ENCODE data around the gene SESN2. TPM values are rescaled to one million over a fixed set of nuclear protein-coding genes. Genes with fewer than 3 reads are reported as not detected.

Gene SESN2
- total RNA-seq, 1 experiment from 2014 or later = 12.2 TPM

GRCh38 chr1:28279721-28280120 lies 20.4 kb downstream of the SESN2 start:
- BruUV-seq (replicated peaks) = no TSS peak
- no peaks in the 10 kb centered on the region for H3K4me1 ChIP-seq (replicated peaks; ENCODE audit: insufficient read depth)
- peaks cover 3% of the 10 kb centered on the region for H4K20me1 ChIP-seq (ENCODE audit: insufficient read depth)
- peaks cover 8% of the 10 kb centered on the region; the same call in 1 of the 2 replicates for H3K36me3 ChIP-seq (ENCODE audit: low read depth)
- H2AFZ ChIP-seq = no peak overlapping the region
- no peaks in the 10 kb centered on the region; the same call in 1 of the 2 replicates for H3F3A ChIP-seq (ENCODE audit: insufficient read depth, low read depth)
- no peaks in the 10 kb centered on the region for H3K27me3 ChIP-seq (ENCODE audit: insufficient read depth, low read depth)
- CTCF ChIA-PET = no interaction called here
- no peaks in the 10 kb centered on the region for H3K9me3 ChIP-seq (ENCODE audit: insufficient read depth, low read depth)
- no peak overlapping the region for H3K4me2 ChIP-seq
- H3K9me2 ChIP-seq (ENCODE audit: insufficient read depth) = no peaks in the 10 kb centered on the region
- H3K4me3 ChIP-seq = no peak overlapping the region
- DNase-seq = no peak
- no peak overlapping the region for H3K27ac ChIP-seq
- H3K79me2 ChIP-seq (ENCODE audit: low read depth) = no peaks in the 10 kb centered on the region
- POLR2A ChIA-PET (ENCODE audit: unreplicated experiment) = interaction anchor here (0.6 kb wide), 1 partner anchor 188 kb away, joined by 3 read pairs; no protein-coding TSS in a partner anchor
- intact Hi-C loops (cut with micrococcal nuclease; ENCODE audit: unreplicated experiment) = no loop called here
- no peak for TF ChIP-seq CTCF (conservative IDR thresholded peaks at IDR 0.05)
- no peak for TF ChIP-seq EZH2 (IDR thresholded peaks at IDR 0.05; ENCODE audit: low read depth)

GRCh38 chr1:28280501-28280900 lies 21.2 kb downstream of the SESN2 start:
- Histone ChIP-seq H3K4me3 (no peak overlapping the region), H3K36me3 (ENCODE audit: low read depth) (peaks cover 8% of the 10 kb centered on the region; the same call in 1 of the 2 replicates), H3K27ac (no peak overlapping the region), H2AFZ (no peak overlapping the region), H3K79me2 (ENCODE audit: low read depth) (no peaks in the 10 kb centered on the region), H4K20me1 (ENCODE audit: insufficient read depth) (no peaks in the 10 kb centered on the region; the same call in 1 of the 2 replicates), H3K27me3 (ENCODE audit: insufficient read depth, low read depth) (no peaks in the 10 kb centered on the region), H3F3A (ENCODE audit: insufficient read depth, low read depth) (no peaks in the 10 kb centered on the region; the same call in 1 of the 2 replicates), H3K9me2 (ENCODE audit: insufficient read depth) (no peaks in the 10 kb centered on the region), H3K9me3 (ENCODE audit: insufficient read depth, low read depth) (no peaks in the 10 kb centered on the region), H3K4me2 (no peak overlapping the region), H3K4me1 (replicated peaks; ENCODE audit: insufficient read depth) (no peaks in the 10 kb centered on the region)
- no TSS peak for BruUV-seq (replicated peaks)
- TF ChIP-seq EZH2 (IDR thresholded peaks at IDR 0.05; ENCODE audit: low read depth) = no peak
- no peak for TF ChIP-seq CTCF (conservative IDR thresholded peaks at IDR 0.05)
- intact Hi-C loops (cut with micrococcal nuclease; ENCODE audit: unreplicated experiment) = no loop called here
- ChIA-PET POLR2A (ENCODE audit: unreplicated experiment) (no interaction called here), CTCF (no interaction called here)
- DNase-seq = no peak

- TF ChIP-seq EZH2 (IDR thresholded peaks at IDR 0.05; ENCODE audit: low read depth) (no peak), CTCF (conservative IDR thresholded peaks at IDR 0.05) (no peak)
These were observed 21.7 kb downstream of the SESN2 start for GRCh38 chr1:28280977-28281381.

More at GRCh38 chr1:28280977-28281381, 21.7 kb downstream of the SESN2 start:
- no TSS peak for BruUV-seq (replicated peaks)
- H3K36me3 ChIP-seq (ENCODE audit: low read depth) = peaks cover 8% of the 10 kb centered on the region; the same call in 1 of the 2 replicates
- H3K9me3 ChIP-seq (ENCODE audit: insufficient read depth, low read depth) = no peaks in the 10 kb centered on the region
- H2AFZ ChIP-seq = no peak overlapping the region
- intact Hi-C loops (cut with micrococcal nuclease; ENCODE audit: unreplicated experiment) = no loop called here
- no peak overlapping the region for H3K27ac ChIP-seq
- no peaks in the 10 kb centered on the region for H3K9me2 ChIP-seq (ENCODE audit: insufficient read depth)
- ChIA-PET CTCF (no interaction called here), POLR2A (ENCODE audit: unreplicated experiment) (no interaction called here)
- H3K4me3 ChIP-seq = no peak overlapping the region
- H3K27me3 ChIP-seq (ENCODE audit: insufficient read depth, low read depth) = no peaks in the 10 kb centered on the region
- H3K4me2 ChIP-seq = no peak overlapping the region
- no peaks in the 10 kb centered on the region for H3K4me1 ChIP-seq (replicated peaks; ENCODE audit: insufficient read depth)
- H3F3A ChIP-seq (ENCODE audit: insufficient read depth, low read depth) = no peaks in the 10 kb centered on the region; the same call in 1 of the 2 replicates
- no peaks in the 10 kb centered on the region for H3K79me2 ChIP-seq (ENCODE audit: low read depth)
- DNase-seq = no peak
- no peaks in the 10 kb centered on the region; the same call in 1 of the 2 replicates for H4K20me1 ChIP-seq (ENCODE audit: insufficient read depth)
